ENCODE measurements around the gene ADH6.

ADH6 gene

DNA sequence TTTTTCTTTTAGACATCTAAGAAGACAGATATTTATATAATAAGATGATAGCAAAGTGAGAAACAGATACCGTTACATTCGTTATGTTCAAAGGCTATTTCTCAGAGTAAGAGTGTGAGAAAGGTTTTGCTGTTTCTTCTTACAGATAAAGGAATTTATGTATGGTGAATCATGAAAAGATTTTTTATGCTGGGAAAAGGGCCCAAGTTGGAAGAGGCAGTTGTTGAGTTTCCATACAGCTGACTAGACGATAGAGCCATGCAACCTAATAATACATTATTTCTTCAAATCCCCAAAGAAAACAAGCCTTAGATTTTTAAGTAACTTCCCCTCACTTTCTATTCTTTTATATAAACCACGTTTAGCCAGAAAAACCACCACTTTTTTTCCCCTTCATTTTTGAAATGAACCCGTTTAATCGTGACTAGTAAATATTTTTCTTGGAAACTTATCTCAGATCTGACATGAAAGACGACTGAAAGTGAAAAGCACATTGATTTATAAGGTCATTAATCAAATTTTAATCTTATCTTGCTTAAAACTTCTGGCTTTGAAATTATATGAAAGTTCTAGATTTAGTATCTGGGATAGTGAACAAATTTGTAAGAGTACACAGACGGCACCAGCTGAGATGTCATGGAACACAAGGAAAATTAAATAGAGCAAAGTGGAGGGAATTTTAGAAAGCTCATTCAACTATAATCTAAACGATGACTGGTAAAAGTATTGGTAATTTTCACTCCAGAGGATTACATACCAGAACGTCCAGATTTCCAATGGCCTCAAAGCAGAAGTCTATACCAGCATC is 10.9 kb downstream of the ADH6 start:
- TF ChIP-seq, protein P1, sequence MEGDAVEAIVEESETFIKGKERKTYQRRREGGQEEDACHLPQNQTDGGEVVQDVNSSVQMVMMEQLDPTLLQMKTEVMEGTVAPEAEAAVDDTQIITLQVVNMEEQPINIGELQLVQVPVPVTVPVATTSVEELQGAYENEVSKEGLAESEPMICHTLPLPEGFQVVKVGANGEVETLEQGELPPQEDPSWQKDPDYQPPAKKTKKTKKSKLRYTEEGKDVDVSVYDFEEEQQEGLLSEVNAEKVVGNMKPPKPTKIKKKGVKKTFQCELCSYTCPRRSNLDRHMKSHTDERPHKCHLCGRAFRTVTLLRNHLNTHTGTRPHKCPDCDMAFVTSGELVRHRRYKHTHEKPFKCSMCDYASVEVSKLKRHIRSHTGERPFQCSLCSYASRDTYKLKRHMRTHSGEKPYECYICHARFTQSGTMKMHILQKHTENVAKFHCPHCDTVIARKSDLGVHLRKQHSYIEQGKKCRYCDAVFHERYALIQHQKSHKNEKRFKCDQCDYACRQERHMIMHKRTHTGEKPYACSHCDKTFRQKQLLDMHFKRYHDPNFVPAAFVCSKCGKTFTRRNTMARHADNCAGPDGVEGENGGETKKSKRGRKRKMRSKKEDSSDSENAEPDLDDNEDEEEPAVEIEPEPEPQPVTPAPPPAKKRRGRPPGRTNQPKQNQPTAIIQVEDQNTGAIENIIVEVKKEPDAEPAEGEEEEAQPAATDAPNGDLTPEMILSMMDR (IDR thresholded peaks at IDR 0.05; ENCODE audit: control insufficient read depth, insufficient read depth, low read depth, low read length, missing control alignments) = no peak
- H3K4me3 ChIP-seq (ENCODE audit: control insufficient read depth, low read depth, low read length) = no peak overlapping the region
- DNase-seq (ENCODE audit: low read depth) = no peak

DNA sequence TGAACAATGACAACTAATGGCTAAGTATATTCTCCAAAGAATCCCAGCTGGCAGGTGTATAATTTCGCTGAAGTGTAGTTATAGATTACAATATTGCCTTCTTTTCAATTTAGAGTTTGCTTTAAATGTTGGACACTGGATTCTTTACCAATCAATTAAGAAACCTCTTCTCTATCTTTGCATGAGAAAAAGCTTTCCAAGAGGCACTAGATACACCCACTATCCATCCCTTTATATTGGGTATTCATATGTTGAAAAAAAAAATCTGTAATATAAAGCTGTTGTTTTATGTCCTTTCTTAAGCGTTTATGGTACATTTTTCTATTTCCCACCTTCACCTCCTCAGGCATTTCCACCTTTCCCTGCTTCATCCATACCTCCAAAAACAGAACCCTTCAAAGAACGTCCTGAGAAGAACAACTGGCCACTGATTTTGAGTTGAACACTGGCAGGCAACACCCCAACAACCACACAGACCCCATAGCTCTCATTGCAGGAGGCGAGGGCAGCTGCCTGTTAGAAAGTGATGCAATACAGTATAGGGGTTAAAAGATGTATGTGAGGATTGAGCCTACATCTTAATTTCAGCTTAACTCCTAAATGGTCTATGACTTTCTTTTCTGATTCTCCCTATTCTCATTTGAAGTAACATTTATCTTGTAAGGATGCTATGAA is 11.8 kb downstream of the ADH6 start:
- H3K4me3 ChIP-seq (ENCODE audit: control insufficient read depth, low read depth, low read length) = no peak overlapping the region
- TF ChIP-seq, protein P1 (IDR thresholded peaks at IDR 0.05; ENCODE audit: control insufficient read depth, insufficient read depth, low read depth, low read length, missing control alignments) = no peak
- DNase-seq (ENCODE audit: low read depth) = no peak

DNA sequence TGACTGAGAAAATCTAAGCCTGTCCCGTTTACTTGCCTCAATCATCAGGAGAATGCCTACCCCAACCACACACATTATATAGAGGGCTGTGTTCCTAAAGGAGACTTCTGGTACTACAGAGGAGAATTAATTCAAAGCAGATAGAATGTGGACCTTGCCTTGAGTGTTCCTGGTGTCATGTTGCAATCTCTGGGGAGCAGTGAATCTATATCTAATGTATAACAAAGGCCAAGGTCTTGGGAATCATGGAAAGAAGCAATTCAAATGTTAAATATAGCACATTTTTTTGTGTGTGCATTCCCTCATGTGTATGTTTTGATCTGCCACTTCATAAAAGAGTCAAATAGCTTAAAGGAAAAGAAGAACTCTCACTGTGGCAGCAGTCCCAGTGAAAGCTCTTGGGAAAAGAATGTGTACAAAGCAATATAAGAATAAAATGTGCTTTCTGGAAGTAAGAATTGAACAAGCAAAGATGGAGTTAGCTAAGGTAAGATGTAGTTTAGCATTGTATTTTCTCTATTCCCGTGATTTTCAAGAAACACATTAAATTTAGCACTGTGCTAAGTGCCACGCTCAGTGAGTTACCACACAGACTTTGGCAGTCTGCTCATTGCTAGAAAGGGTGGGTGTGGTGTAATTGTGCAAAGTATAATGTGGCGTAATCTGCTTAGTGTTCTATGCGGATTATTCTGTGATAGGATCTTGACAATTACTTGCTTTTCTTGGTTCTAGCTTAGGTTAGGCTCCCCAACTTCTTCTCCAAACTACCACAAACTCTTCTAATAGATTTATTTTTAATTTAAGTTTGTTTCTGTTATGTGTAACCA is 13.7 kb downstream of the ADH6 start:
- TF ChIP-seq, protein P1 (IDR thresholded peaks at IDR 0.05; ENCODE audit: control insufficient read depth, insufficient read depth, low read depth, low read length, missing control alignments) = no peak
- no peak overlapping the region for H3K4me3 ChIP-seq (ENCODE audit: control insufficient read depth, low read depth, low read length)
- DNase-seq (ENCODE audit: low read depth) = no peak

DNA sequence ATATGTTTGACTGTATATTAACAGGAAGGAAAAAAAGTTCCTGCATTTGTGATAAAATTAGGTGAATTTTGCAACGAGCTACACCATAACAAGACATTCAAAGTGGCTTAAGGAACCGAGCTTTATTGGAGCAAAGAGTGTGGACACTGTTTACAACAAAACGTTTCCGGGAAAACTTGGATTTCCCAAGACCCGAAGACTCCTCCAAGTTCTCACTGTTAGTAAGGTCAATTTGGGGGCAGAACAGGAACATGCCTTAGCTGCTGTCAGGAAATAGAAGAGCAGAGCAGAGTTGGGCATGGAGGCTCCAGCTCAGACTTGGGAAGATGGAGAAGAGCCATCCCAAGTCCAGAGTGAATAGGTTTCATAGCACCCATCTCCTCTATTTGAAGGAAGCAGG is 16.5 kb downstream of the ADH6 start:
- no peak for DNase-seq (ENCODE audit: low read depth)
- no peak overlapping the region for H3K4me3 ChIP-seq (ENCODE audit: control insufficient read depth, low read depth, low read length)
- TF ChIP-seq, protein P1 (IDR thresholded peaks at IDR 0.05; ENCODE audit: control insufficient read depth, insufficient read depth, low read depth, low read length, missing control alignments) = no peak

DNA sequence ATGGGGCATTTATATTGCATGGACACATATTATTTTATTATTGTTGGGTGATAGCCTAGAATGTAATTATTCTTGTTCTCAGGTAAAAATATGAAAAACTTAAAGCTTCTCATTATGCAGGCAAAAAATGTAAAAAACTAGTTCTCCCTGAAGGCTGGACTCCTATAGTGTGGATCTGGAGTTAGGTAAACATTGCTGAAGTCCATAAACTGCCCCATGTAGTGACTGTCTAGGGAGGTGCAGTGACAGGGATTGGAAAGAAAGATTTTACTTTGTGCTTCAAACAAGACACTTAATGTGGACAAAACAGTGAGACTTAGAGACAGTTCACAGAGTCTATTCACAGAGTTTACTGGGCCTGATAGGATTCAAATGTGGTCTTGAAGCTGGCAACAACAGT is 17.0 kb downstream of the ADH6 start:
- TF ChIP-seq, protein P1 (IDR thresholded peaks at IDR 0.05; ENCODE audit: control insufficient read depth, insufficient read depth, low read depth, low read length, missing control alignments) = no peak
- DNase-seq (ENCODE audit: low read depth) = no peak
- H3K4me3 ChIP-seq (ENCODE audit: control insufficient read depth, low read depth, low read length) = no peak overlapping the region

DNA sequence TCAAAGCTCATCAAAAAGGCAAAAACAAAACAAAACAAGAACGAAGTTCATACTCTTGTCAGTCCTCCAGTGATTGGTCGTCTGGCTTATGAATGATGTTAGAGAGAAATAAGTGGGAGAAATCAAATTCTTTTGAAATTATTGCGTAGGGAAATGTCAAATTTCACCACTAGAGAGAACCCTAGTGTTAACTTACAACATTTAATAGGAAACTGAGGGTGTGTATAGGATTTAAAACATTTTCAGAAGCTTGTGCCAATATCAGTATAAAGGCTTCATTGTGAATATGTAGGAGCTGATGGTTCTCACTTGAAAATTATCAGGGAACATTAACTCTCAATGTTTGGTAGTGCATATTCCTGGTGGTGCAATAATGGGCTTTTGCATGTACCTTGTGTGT is 17.4 kb downstream of the ADH6 start:
- no peak overlapping the region for H3K4me3 ChIP-seq (ENCODE audit: control insufficient read depth, low read depth, low read length)
- TF ChIP-seq, protein P1 (IDR thresholded peaks at IDR 0.05; ENCODE audit: control insufficient read depth, insufficient read depth, low read depth, low read length, missing control alignments) = peak; percentile 26
- DNase-seq (ENCODE audit: low read depth) = peak; percentile 14
